Activated CD4-positive, alpha-beta T cell treated with anti-CD3 and anti-CD28 coated beads, Interleukin-2, amount 50 U/mL, for 1 hour (primary cell): ENCODE data around the gene SLCO3A1.

Experiments used
- DNase-seq: peaks from one replicate; pipeline ENCODE4 v3.0.0-alpha.2; 2020

Gene SLCO3A1

GRCh38 chr15:91916051-91916450 lies 62.5 kb downstream of the SLCO3A1 start:
- DNase-seq = no peak

GRCh38 chr15:91917686-91918360 lies 64.3 kb downstream of the SLCO3A1 start:
- DNase-seq = no peak

- no peak for DNase-seq
These were observed 65.6 kb downstream of the SLCO3A1 start for GRCh38 chr15:91919014-91919534.

GRCh38 chr15:91921188-91921842 lies 67.8 kb downstream of the SLCO3A1 start:
- DNase-seq = no peak

GRCh38 chr15:91921843-91922198 lies 68.3 kb downstream of the SLCO3A1 start:
- no peak for DNase-seq

GRCh38 chr15:91922646-91923547 lies 69.4 kb downstream of the SLCO3A1 start:
- no peak for DNase-seq

GRCh38 chr15:91924183-91924582 lies 70.7 kb downstream of the SLCO3A1 start:
- DNase-seq = no peak

- DNase-seq = no peak
These were observed 71.5 kb downstream of the SLCO3A1 start for GRCh38 chr15:91924837-91925495.

- no peak for DNase-seq
These were observed 72.3 kb downstream of the SLCO3A1 start for GRCh38 chr15:91925794-91926193.

- DNase-seq = no peak
These were observed 73.4 kb downstream of the SLCO3A1 start for GRCh38 chr15:91926908-91927270.

GRCh38 chr15:91927585-91927984 lies 74.1 kb downstream of the SLCO3A1 start:
- no peak for DNase-seq

GRCh38 chr15:91928675-91929074 lies 75.2 kb downstream of the SLCO3A1 start:
- DNase-seq = no peak

- no peak for DNase-seq
These were observed 76.0 kb downstream of the SLCO3A1 start for GRCh38 chr15:91929509-91929908.

GRCh38 chr15:91930092-91930491 lies 76.6 kb downstream of the SLCO3A1 start:
- DNase-seq = no peak

GRCh38 chr15:91936182-91936775 lies 82.8 kb downstream of the SLCO3A1 start:
- DNase-seq = no peak

GRCh38 chr15:91936927-91937326 lies 83.4 kb downstream of the SLCO3A1 start:
- DNase-seq = no peak

GRCh38 chr15:91938136-91938535 lies 84.6 kb downstream of the SLCO3A1 start:
- no peak for DNase-seq

- DNase-seq = no peak
These were observed 85.9 kb downstream of the SLCO3A1 start for GRCh38 chr15:91939403-91939831.

- DNase-seq = no peak
These were observed 87.2 kb downstream of the SLCO3A1 start for GRCh38 chr15:91940496-91941381.

GRCh38 chr15:91941871-91942658 lies 88.6 kb downstream of the SLCO3A1 start:
- no peak for DNase-seq
